HG02981 (cell line): ENCODE measurements around the gene SH3BGRL.

Source experiments
- ATAC-seq: cut with Tn5 transposase; IDR thresholded peaks from one replicate; pipeline ENCODE4 v1.9.1; 2021; ENCODE audit warnings: mild to moderate bottlenecking, moderate library complexity; ENCODE audit not compliant: unreplicated experiment

Gene SH3BGRL

GRCh38 chrX:81201671-81202455 is at the start of gene SH3BGRL, which contains the start of gene HMGN5:
Gene SH3BGRL (plus strand): TSS chrX:81202102. CDS start chrX:81202201, 99 bp downstream.
Gene HMGN5 (minus strand): TSS chrX:81201913. CDS start chrX:81121549, 80,364 bp downstream.
- peak; percentile 93 for ATAC-seq

GRCh38 chrX:81168391-81168790 is 33.5 kb upstream of the SH3BGRL start:
- ATAC-seq = no peak

GRCh38 chrX:81174286-81174685 is 27.6 kb upstream of the SH3BGRL start:
- ATAC-seq = peak; percentile 53

- ATAC-seq = no peak
Observed at GRCh38 chrX:81195259-81195658, 6.6 kb upstream of the SH3BGRL start.

GRCh38 chrX:81195712-81196111 is 6.2 kb upstream of the SH3BGRL start:
- peak; percentile 84 for ATAC-seq

- no peak for ATAC-seq
Observed at GRCh38 chrX:81201071-81201470, 831 bp upstream of the SH3BGRL start.

- ATAC-seq = no peak
Observed at GRCh38 chrX:81202456-81202819, 536 bp downstream of the SH3BGRL start.

GRCh38 chrX:81202943-81203342 is 1.0 kb downstream of the SH3BGRL start:
- ATAC-seq = no peak

GRCh38 chrX:81205551-81205950 is 3.6 kb downstream of the SH3BGRL start:
- no peak for ATAC-seq

- ATAC-seq = no peak
Observed at GRCh38 chrX:81206476-81206875, 4.6 kb downstream of the SH3BGRL start.

GRCh38 chrX:81208916-81209315 is 7.0 kb downstream of the SH3BGRL start:
- no peak for ATAC-seq

GRCh38 chrX:81215685-81216084 is 13.8 kb downstream of the SH3BGRL start:
- ATAC-seq = no peak

- ATAC-seq = no peak
Observed at GRCh38 chrX:81229229-81229628, 27.3 kb downstream of the SH3BGRL start.

- no peak for ATAC-seq
Observed at GRCh38 chrX:81229901-81230300, 28.0 kb downstream of the SH3BGRL start.

- no peak for ATAC-seq
Observed at GRCh38 chrX:81231476-81231875, 29.6 kb downstream of the SH3BGRL start.

- no peak for ATAC-seq
Observed at GRCh38 chrX:81232218-81232617, 30.3 kb downstream of the SH3BGRL start.

GRCh38 chrX:81237516-81237915 is 35.6 kb downstream of the SH3BGRL start:
- ATAC-seq = no peak

GRCh38 chrX:81238166-81238565 is 36.3 kb downstream of the SH3BGRL start:
- ATAC-seq = no peak

- no peak for ATAC-seq
Observed at GRCh38 chrX:81240701-81241331, 38.9 kb downstream of the SH3BGRL start.

GRCh38 chrX:81241753-81242152 is 39.9 kb downstream of the SH3BGRL start:
- no peak for ATAC-seq

- ATAC-seq = no peak
Observed at GRCh38 chrX:81255876-81256275, 54.0 kb downstream of the SH3BGRL start.

- no peak for ATAC-seq
Observed at GRCh38 chrX:81257817-81258216, 55.9 kb downstream of the SH3BGRL start.
